Jurkat, Clone E6-1 (cell line): Measurements from ENCODE around the gene CRIP2.

Experiments used
- DNase-seq: peaks from one replicate; pipeline ENCODE4 v3.0.0-alpha.2; 2011; ENCODE audit warnings: low read depth, low spot score
- H3K4me3 ChIP-seq: 2 replicates; pipeline ENCODE4 v1.5.1; 2011; ENCODE audit warnings: mild to moderate bottlenecking, low read length, control low read depth, moderate library complexity

CRIP2 gene

GRCh38 chr14:105458010-105458409, 16.6 kb upstream of the CRIP2 start:
- DNase-seq, result no peak
- H3K4me3 ChIP-seq, result no peak overlapping the region

DNA sequence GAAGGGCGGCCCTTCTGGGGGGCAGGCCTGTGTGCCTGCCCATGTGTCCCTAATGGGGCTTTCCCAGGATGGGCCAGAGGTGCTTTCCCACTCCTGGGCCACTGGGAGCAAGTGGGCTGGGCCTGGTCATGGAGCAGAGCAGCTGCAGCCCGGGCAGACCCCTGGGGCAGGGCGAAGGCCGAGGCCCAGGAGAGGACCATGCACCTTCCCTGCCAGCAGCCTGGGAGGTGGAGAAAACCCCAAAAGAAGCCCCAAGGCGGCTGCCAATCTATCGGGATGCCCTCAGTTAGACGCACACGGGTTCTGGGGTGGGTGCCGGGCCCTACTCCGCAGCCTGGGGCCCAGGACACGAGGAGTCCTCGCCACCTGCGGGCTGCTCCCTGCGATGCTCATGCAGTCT, 16.1 kb upstream of the CRIP2 start:
- DNase-seq, result no peak
- H3K4me3 ChIP-seq, result no peak overlapping the region

DNA sequence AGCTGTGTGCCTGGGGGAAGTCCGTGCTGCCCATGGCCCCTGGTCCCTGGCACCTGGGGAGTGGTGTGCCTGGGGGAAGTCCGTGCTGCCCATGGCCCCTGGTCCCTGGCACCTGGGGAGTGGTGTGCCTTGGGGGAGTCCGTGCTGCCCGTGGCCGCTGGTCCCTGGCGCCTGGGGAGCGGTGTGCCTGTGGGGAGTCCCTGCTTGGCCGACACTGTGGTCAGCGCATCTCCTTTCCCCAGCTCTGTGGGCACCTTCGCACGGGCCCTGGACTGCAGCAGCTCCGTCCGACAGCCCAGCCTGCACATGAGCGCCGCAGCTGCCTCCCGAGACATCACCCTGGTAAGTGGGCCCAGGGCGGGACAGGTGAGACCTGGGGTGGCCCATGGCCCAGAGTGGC, 14.5 kb upstream of the CRIP2 start:
- DNase-seq, result no peak
- no peak overlapping the region for H3K4me3 ChIP-seq

GRCh38 chr14:105460616-105461015, 14.0 kb upstream of the CRIP2 start:
- no peak overlapping the region for H3K4me3 ChIP-seq
- DNase-seq, result no peak

GRCh38 chr14:105461903-105462302, 12.7 kb upstream of the CRIP2 start:
- DNase-seq, result no peak
- H3K4me3 ChIP-seq, result no peak overlapping the region

DNA sequence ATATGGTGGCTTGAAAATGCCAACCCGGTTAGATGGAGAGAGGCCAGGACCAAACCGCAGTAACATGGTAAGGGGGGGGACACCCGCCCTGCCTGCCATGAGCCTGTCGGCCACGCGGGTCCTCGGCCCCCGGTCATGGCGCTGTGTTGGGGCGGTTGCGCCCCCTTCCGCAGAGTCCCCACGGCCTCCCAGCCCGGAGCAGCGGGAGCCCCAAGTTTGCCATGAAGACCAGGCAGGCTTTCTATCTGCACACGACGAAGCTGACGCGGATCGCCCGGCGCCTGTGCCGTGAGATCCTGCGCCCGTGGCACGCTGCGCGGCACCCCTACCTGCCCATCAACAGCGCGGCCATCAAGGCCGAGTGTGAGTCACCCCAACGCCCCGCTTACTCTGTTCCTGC, 10.1 kb upstream of the CRIP2 start:
- no peak for DNase-seq
- no peak overlapping the region for H3K4me3 ChIP-seq

DNA sequence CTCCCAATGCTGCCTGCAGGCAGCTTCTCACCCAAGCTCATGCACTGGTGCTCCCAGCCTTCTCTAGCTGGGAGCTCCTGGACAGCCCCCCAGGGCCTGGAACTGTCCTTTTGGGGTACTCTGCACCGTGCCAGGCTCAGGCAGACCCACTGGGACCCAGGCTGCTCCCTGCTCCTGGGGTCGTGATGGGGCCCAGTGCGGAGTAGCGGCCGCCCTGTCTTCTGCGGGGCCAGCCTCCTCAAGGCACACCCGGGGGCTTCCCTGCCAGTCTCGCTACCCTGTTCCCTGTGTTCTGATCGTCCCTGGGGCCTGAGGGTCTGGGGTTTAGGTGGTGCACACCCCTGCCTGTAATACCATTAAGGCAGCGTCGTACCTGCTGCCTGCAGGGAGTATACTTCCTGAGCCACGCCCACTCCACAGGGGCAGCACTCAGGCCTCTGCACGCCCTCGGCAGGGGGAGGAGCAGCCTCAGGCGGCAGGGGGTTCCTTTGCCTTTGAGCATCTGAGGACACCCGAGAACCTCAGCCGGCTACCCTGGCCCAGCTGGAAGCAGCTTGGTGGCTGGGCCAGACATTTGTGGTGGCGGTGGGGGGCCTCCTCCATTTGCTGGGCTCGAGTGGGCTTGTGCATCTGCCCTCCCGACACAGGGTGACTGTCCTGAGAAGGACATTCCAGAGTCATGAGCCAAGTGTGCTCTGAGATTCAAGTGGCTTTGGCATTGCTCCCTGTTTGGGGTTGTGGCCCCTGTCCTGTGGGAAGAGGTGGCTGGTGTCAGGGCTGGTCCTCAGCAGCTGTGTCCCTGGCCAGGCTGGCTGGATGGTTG, 9.2 kb upstream of the CRIP2 start:
- DNase-seq, result no peak
- no peak overlapping the region for H3K4me3 ChIP-seq

- no peak for DNase-seq
Measured at GRCh38 chr14:105466531-105467248, 7.9 kb upstream of the CRIP2 start.

DNA sequence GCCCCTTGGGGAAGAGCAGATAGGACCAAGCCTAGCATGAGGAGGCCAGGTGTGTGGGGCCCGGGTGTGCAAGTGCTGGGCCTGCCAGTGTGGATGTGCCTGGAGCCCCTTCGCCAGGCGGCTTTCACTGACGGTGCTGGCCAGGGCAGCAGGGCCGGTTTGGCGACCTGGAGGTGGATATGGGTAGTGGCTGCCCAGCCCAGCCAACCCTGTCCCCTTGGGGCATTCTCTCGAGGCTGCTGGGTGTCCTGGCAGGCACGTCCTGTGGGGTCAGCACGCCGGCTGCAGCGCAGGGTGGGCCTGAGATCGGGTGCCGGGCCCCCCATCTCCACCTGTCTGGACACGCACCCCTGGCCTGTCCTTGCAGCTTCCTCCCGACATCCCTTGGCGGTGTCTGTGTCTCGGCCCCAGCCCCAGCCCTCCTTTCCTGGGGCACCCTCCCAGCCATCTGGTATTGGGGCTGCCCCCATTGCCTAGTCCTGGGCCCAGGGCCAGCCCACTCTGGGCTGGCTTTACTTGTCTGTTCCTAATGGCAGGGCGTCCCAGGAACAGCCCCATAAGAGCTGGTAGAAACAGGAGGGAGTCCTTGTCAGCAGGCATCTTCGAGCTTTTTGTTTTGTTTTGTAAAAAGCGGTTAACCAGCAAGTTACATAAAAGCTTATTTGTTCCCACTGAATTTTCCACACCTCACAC, 7.2 kb upstream of the CRIP2 start:
- no peak for DNase-seq
- H3K4me3 ChIP-seq, result no peak overlapping the region

More at GRCh38 chr14:105466531-105467248, 7.9 kb upstream of the CRIP2 start:
- no peak overlapping the region for H3K4me3 ChIP-seq

DNA sequence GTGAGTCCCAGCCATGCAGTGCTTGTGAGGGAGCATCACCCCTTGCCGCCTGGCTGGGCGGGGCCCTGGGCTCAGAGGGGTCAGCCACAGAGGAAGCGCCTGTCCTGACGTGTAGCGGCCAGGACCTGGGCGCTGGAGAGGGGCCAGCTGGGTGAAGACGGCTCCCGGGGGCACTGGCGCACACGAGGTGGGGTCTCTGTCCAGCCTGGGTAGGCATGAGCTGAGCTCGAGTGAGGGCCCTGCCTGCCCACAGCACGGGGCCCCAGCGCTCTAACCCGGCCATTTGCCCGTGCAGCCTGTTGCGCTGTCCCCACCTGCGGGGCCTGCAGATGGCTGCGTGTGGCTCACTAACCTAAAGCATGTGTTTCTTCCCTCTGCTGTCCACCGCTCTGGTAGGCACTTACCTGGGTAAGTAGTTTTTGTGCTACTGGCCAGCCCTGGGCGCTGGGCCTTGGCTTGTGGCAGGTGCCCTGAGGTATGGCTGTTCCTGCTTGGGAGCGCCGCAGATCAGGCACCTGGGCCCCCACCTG, 6.6 kb upstream of the CRIP2 start:
- no peak for DNase-seq
- H3K4me3 ChIP-seq, result no peak overlapping the region

GRCh38 chr14:105468621-105469241, 5.9 kb upstream of the CRIP2 start:
- no peak overlapping the region for H3K4me3 ChIP-seq
- no peak for DNase-seq

DNA sequence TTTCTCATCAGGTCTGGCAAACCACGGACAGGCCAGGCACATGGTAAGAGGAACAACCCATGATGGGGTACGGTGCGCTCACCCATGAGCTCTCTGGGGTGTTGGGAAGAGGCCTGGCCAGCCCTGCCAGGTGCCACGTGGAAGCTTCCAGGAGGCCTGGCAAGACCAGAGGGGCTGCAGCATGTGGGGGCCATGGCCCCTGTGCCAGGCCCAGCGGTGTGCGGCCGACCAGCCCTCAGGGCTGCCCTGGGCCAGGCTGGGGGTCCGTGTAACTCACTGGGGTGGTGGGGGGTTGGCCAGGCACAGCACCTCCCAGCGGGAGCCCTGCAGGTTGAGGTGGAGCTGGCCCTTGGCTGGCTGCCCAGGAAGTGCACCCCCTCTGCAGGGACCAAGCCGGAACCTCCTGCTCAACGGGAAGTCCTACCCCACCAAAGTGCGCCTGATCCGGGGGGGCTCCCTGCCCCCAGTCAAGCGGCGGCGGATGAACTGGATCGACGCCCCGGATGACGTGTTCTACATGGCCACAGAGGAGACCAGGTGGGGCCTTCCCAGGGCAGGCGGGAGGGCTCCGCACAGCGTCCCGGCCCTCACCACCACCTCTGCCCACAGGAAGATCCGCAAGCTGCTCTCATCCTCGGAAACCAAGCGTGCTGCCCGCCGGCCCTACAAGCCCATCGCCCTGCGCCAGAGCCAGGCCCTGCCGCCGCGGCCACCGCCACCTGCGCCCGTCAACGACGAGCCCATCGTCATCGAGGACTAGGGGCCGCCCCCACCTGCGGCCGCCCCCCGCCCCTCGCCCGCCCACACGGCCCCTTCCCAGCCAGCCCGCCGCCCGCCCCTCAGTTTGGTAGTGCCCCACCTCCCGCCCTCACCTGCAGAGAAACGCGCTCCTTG, 4.9 kb upstream of the CRIP2 start:
- H3K4me3 ChIP-seq, result no peak overlapping the region
- no peak for DNase-seq

DNA sequence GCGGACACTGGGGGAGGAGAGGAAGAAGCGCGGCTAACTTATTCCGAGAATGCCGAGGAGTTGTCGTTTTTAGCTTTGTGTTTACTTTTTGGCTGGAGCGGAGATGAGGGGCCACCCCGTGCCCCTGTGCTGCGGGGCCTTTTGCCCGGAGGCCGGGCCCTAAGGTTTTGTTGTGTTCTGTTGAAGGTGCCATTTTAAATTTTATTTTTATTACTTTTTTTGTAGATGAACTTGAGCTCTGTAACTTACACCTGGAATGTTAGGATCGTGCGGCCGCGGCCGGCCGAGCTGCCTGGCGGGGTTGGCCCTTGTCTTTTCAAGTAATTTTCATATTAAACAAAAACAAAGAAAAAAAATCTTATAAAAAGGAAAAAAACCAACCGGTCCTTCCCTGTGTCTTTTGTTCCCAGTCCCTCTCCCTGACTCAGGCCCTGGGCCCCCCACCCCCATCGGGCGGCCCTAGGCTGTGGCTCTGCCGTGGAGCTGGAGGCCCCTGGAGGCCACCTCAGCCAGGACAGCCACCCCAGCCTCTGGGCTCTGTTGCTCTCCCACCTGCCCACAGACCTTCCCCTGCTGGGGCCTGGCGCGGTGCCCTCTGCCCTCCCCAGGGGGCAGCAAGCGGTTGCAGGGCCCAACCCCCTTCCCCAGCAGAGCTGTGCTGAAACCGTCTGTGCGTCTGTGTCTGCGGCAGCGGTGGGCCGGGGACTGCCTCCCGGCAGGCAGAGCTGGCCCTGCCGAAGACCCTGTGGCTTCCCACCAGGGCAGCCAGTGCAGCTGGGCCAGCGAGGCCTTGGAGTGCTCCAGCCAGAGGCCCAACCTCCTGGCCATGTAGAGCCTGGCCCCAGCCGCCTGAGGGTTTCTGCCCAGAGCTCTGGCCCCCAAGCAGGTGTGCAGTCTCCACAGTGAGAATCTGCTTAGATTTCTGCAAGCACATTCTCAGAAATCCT, 4.0 kb upstream of the CRIP2 start:
- H3K4me3 ChIP-seq, result no peak overlapping the region
- DNase-seq, result no peak

- H3K4me3 ChIP-seq, result no peak overlapping the region
- DNase-seq, result no peak
Measured at GRCh38 chr14:105471297-105471821, 3.3 kb upstream of the CRIP2 start.

DNA sequence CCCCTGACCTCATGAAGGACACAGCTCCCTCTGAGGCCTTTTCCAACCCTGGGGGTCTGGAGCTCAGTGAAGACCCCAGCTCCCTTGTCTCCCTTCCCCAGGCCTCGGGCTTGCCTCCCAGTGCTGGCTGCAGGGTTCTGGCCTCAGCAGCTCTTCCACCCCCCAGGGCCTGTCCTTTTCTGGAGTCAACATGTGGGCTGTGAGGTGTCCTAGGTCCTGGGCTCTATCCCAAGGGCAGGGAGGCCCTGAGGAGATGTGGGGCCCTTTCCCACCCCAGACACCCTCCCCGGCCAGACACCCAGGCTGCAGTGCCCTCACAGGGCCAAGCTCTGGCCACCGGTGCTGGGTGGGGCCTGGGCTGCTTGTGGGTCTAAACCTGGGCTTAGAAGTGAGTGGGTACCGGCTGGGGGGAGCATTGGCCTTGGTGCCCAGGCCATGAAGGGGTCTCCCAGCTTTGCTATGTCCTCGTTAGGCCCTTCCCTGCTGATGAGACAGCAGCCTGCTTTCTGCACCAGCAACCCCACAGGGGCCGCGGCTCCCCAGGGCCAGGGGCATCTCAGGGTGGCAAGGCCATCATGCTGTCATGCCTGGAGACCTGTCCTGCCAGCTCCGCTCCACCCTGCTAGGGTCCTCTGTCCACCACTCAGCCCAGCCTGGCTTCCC, 2.7 kb upstream of the CRIP2 start:
- DNase-seq, result no peak
- no peak overlapping the region for H3K4me3 ChIP-seq

DNA sequence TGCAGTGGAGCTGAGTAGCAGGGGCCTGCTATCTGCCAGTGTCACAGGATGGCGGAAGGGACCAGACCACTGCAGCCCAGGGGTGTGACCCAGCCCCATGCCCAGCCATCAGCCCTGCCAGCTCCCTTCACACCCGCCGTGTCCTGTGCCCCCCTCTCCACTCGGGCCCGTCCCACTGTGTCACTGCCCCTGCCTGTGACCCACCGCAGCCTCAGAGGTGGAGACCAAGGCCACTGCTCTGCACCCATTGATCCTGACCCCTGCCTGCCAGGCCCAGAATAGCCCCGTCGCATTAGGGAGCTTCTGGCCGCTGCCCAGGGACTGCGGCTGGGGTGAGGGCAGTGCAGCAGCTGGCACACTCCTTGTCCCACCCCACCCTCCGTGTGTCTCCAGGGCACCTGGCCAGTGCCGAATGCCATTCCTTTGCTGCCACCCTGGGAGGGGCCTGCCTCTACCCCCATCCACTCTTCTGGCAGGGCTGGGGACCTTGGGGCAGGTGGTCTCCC, 2.1 kb upstream of the CRIP2 start:
- no peak overlapping the region for H3K4me3 ChIP-seq
- no peak for DNase-seq
